GM23338 (cell line): ENCODE data around the gene DIAPH3. TPM values are rescaled to one million over a fixed set of nuclear protein-coding genes. Genes with fewer than 3 reads are reported as not detected.

ENCODE experiments used
- ATAC-seq: fragments of 200-7000 bp; cut with Tn5 transposase; 3 replicates; pipeline ENCODE4 v1.9.1; 2020
- DNase-seq: peaks from one replicate; pipeline ENCODE4 v3.0.0-alpha.2; 2015; ENCODE audit warnings: low spot score
- H2AFZ ChIP-seq: fragments of 200-600 bp; sonication (generic); 2 replicates; pipeline ENCODE4 v1.8.0; 2016; ENCODE audit warnings: antibody characterized with exemption, mild to moderate bottlenecking, moderate library complexity
- H3F3A ChIP-seq: fragments of 200-600 bp; sonication (generic); replicated peaks from 2 replicates; pipeline ENCODE4 v1.8.0; 2017; ENCODE audit warnings: antibody characterized with exemption, mixed run types, low read depth
- H3K27ac ChIP-seq: fragments of 200-600 bp; sonication (generic); 2 replicates; pipeline ENCODE4 v1.6.1; 2016; ENCODE audit warnings: low read depth
- H3K27me3 ChIP-seq: fragments of 200-600 bp; sonication (generic); 2 replicates; pipeline ENCODE4 v1.8.0; 2016; ENCODE audit warnings: mild to moderate bottlenecking, mixed run types, moderate library complexity; ENCODE audit not compliant: insufficient read depth
- H3K36me3 ChIP-seq: fragments of 200-600 bp; sonication (generic); 2 replicates; pipeline ENCODE4 v1.8.0; 2016; ENCODE audit warnings: mild to moderate bottlenecking; ENCODE audit not compliant: insufficient read depth
- H3K4me1 ChIP-seq: fragments of 200-600 bp; sonication (generic); 2 replicates; pipeline ENCODE4 v1.8.0; 2016; ENCODE audit warnings: mild to moderate bottlenecking, moderate library complexity; ENCODE audit not compliant: insufficient read depth
- H3K4me2 ChIP-seq: fragments of 200-600 bp; sonication (generic); 2 replicates; pipeline ENCODE4 v1.7.1; 2017; ENCODE audit warnings: mixed run types
- H3K4me3 ChIP-seq: fragments of 200-600 bp; sonication (generic); 2 replicates; pipeline ENCODE4 v1.6.1; 2016; ENCODE audit warnings: mixed run types
- H3K79me2 ChIP-seq: fragments of 200-600 bp; sonication (generic); replicated peaks from 2 replicates; pipeline ENCODE4 v1.8.0; 2017; ENCODE audit warnings: mild to moderate bottlenecking; ENCODE audit not compliant: insufficient read depth
- H3K9me2 ChIP-seq: fragments of 200-600 bp; sonication (generic); 2 replicates; pipeline ENCODE4 v1.8.0; 2017; ENCODE audit not compliant: insufficient read depth
- H4K20me1 ChIP-seq: fragments of 200-600 bp; sonication (generic); replicated peaks from 2 replicates; pipeline ENCODE4 v1.8.0; 2017; ENCODE audit warnings: mild to moderate bottlenecking; ENCODE audit not compliant: insufficient read depth
- H3K27ac Mint-ChIP-seq: 2 replicates; pipeline ENCODE4 v1.8.0; 2020; ENCODE audit warnings: inconsistent platforms, mild to moderate bottlenecking, moderate library complexity, mixed read lengths
- H3K27me3 Mint-ChIP-seq: 3 replicates; pipeline ENCODE4 v1.8.0; 2022; ENCODE audit warnings: low read depth, mild to moderate bottlenecking, moderate library complexity, mixed read lengths, inconsistent platforms; ENCODE audit not compliant: insufficient read depth, poor library complexity
- H3K36me3 Mint-ChIP-seq: 3 replicates; pipeline ENCODE4 v1.8.0; 2021; ENCODE audit warnings: low read depth, mild to moderate bottlenecking, inconsistent platforms, moderate library complexity, mixed read lengths
- H3K4me1 Mint-ChIP-seq: 3 replicates; pipeline ENCODE4 v1.8.0; 2020; ENCODE audit warnings: mild to moderate bottlenecking, inconsistent platforms, mixed read lengths
- H3K4me3 Mint-ChIP-seq: 3 replicates; pipeline ENCODE4 v1.8.0; 2021; ENCODE audit warnings: moderate library complexity, mild to moderate bottlenecking, inconsistent platforms, mixed read lengths
- H3K9me3 Mint-ChIP-seq: 3 replicates; pipeline ENCODE4 v1.8.0; 2020; ENCODE audit warnings: moderate library complexity, mild to moderate bottlenecking, inconsistent platforms, mixed read lengths
- CREB1 ChIP-seq: fragments of 250-450 bp; sonication (Bioruptor Pico); IDR thresholded peaks from 2 replicates; pipeline ENCODE4 v1.5.0; 2020; ENCODE audit warnings: low read depth, mild to moderate bottlenecking, moderate library complexity
- EZH2 ChIP-seq: fragments of 200-600 bp; sonication (generic); IDR thresholded peaks from one replicate; pipeline ENCODE4 v1.8.0; 2017; ENCODE audit warnings: antibody characterized with exemption, mild to moderate bottlenecking, low read depth; ENCODE audit not compliant: unreplicated experiment
- JUNB ChIP-seq: IDR thresholded peaks from one replicate; pipeline ENCODE4 v1.6.1; 2016; ENCODE audit warnings: antibody characterized with exemption; ENCODE audit not compliant: unreplicated experiment
- NANOG ChIP-seq: IDR thresholded peaks from 2 replicates; pipeline ENCODE4 v1.6.1; 2016; ENCODE audit warnings: antibody characterized with exemption, borderline replicate concordance
- ZNF114 ChIP-seq: fragments of 250-450 bp; sonication (Bioruptor Pico); IDR thresholded peaks from 2 replicates; pipeline ENCODE4 v1.5.0; 2020; ENCODE audit warnings: mild to moderate bottlenecking, moderate library complexity
- polyA plus RNA-seq: library from polyadenylated mRNA; unstranded; fragments of >200 nt; fragmentation: Nextera tagmentation; extraction: Ambion mirVana; gene quantifications from 2 replicates; pipeline ENCODE4 v1.2.1, GENCODE V29; 2016
- total RNA-seq: library from RNA; depleted of rRNA; stranded (reverse); fragments of >200 nt; shearing (Covaris generic); gene quantifications from 2 replicates; pipeline ENCODE4 v1.2.3, GENCODE V29; 2014
- TF ChIP-seq, protein P1 (sequence below): fragments of 250-450 bp; sonication (Bioruptor Pico); IDR thresholded peaks from 2 replicates; pipeline ENCODE4 v1.5.0; 2020; ENCODE audit warnings: mild to moderate bottlenecking, moderate library complexity
- TF ChIP-seq, protein P2 (sequence below): IDR thresholded peaks from 2 replicates; pipeline ENCODE4 v1.6.1; 2016; ENCODE audit warnings: antibody characterized with exemption

DIAPH3 gene
- total and polyA plus RNA-seq, 2 experiments from 2014 or later, result 23.4 to 30.2 TPM

DNA sequence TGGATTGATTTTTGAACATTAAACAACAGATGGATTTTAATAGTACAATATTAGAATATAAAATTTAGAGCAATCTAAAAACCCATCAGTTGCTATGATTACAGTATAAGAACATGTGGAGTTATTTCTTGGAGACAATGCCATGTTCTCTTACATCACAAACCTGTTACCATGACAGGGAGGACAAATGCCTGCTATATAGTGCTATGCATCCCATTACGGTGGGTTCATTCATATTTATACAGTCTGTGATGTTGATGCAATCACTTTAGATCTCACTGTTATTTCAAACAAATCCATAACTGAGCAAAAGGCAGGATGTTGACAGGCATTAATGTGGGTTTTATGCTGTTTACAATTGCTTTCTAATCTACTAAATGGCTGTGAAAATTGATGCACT, 467.5 kb downstream of the DIAPH3 start (continued):
- TF ChIP-seq, protein P1, sequence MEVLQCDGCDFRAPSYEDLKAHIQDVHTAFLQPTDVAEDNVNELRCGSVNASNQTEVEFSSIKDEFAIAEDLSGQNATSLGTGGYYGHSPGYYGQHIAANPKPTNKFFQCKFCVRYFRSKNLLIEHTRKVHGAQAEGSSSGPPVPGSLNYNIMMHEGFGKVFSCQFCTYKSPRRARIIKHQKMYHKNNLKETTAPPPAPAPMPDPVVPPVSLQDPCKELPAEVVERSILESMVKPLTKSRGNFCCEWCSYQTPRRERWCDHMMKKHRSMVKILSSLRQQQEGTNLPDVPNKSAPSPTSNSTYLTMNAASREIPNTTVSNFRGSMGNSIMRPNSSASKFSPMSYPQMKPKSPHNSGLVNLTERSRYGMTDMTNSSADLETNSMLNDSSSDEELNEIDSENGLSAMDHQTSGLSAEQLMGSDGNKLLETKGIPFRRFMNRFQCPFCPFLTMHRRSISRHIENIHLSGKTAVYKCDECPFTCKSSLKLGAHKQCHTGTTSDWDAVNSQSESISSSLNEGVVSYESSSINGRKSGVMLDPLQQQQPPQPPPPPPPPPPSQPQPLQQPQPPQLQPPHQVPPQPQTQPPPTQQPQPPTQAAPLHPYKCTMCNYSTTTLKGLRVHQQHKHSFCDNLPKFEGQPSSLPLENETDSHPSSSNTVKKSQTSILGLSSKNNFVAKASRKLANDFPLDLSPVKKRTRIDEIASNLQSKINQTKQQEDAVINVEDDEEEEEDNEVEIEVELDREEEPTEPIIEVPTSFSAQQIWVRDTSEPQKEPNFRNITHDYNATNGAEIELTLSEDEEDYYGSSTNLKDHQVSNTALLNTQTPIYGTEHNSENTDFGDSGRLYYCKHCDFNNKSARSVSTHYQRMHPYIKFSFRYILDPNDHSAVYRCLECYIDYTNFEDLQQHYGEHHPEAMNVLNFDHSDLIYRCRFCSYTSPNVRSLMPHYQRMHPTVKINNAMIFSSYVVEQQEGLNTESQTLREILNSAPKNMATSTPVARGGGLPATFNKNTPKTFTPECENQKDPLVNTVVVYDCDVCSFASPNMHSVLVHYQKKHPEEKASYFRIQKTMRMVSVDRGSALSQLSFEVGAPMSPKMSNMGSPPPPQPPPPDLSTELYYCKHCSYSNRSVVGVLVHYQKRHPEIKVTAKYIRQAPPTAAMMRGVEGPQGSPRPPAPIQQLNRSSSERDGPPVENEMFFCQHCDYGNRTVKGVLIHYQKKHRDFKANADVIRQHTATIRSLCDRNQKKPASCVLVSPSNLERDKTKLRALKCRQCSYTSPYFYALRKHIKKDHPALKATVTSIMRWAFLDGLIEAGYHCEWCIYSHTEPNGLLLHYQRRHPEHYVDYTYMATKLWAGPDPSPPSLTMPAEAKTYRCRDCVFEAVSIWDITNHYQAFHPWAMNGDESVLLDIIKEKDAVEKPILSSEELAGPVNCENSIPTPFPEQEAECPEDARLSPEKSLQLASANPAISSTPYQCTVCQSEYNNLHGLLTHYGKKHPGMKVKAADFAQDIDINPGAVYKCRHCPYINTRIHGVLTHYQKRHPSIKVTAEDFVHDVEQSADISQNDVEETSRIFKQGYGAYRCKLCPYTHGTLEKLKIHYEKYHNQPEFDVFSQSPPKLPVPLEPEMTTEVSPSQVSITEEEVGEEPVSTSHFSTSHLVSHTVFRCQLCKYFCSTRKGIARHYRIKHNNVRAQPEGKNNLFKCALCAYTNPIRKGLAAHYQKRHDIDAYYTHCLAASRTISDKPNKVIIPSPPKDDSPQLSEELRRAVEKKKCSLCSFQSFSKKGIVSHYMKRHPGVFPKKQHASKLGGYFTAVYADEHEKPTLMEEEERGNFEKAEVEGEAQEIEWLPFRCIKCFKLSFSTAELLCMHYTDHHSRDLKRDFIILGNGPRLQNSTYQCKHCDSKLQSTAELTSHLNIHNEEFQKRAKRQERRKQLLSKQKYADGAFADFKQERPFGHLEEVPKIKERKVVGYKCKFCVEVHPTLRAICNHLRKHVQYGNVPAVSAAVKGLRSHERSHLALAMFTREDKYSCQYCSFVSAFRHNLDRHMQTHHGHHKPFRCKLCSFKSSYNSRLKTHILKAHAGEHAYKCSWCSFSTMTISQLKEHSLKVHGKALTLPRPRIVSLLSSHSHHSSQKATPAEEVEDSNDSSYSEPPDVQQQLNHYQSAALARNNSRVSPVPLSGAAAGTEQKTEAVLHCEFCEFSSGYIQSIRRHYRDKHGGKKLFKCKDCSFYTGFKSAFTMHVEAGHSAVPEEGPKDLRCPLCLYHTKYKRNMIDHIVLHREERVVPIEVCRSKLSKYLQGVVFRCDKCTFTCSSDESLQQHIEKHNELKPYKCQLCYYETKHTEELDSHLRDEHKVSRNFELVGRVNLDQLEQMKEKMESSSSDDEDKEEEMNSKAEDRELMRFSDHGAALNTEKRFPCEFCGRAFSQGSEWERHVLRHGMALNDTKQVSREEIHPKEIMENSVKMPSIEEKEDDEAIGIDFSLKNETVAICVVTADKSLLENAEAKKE (CRISPR knock-in tag), result no peak
- TF ChIP-seq, protein P2, sequence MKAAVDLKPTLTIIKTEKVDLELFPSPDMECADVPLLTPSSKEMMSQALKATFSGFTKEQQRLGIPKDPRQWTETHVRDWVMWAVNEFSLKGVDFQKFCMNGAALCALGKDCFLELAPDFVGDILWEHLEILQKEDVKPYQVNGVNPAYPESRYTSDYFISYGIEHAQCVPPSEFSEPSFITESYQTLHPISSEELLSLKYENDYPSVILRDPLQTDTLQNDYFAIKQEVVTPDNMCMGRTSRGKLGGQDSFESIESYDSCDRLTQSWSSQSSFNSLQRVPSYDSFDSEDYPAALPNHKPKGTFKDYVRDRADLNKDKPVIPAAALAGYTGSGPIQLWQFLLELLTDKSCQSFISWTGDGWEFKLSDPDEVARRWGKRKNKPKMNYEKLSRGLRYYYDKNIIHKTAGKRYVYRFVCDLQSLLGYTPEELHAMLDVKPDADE, result no peak
- no peak for TF ChIP-seq JUNB

DNA sequence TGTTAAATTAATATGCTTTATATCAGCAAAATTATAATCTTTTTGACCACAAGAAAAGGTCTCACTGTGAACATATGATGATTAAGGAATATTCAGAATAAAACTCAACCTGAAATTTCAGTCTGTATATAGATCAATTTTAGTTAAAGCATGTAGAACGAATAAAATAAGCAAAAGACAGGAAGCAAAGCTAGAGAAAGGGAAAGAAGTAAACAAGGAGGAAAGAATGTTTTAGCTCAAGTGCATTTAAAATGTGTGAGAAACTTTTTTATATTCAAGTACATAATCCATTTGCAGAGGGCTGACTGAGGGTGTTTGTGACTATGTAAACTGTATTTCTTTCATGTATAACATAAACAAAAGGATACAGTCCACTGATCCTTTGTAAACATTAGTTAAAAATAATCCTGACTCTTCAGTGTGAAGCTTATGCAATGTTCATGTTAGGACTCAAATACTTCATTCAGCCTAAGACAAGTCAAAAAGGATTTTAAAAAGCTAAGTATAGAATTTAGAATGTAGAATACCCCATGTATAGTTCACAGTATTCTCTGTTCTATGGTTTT, 472.1 kb downstream of the DIAPH3 start:
- peak overlapping the region; percentile 3; the same call in 1 of the 2 replicates for H3K27ac Mint-ChIP-seq
- TF ChIP-seq NANOG (no peak), EZH2 (no peak), CREB1 (CRISPR knock-in tag) (no peak), ZNF114 (CRISPR knock-in tag) (no peak)
- TF ChIP-seq, protein P1 (CRISPR knock-in tag), result no peak

More for the DNA sequence above, 472.1 kb downstream of the DIAPH3 start:
- Mint-ChIP-seq H3K27me3 (peaks cover 2% of the 10 kb centered on the region), H3K4me1 (peaks cover 33% of the 10 kb centered on the region), H3K4me3 (no peak overlapping the region), H3K36me3 (no peaks in the 10 kb centered on the region), H3K9me3 (no peaks in the 10 kb centered on the region)
- Histone ChIP-seq H3K27ac (no peak overlapping the region), H3K9me2 (no peaks in the 10 kb centered on the region), H3K4me2 (no peak overlapping the region), H2AFZ (no peak overlapping the region), H4K20me1 (no peaks in the 10 kb centered on the region), H3F3A (no peaks in the 10 kb centered on the region), H3K79me2 (no peaks in the 10 kb centered on the region), H3K27me3 (no peaks in the 10 kb centered on the region), H3K4me1 (peaks cover 31% of the 10 kb centered on the region), H3K36me3 (no peaks in the 10 kb centered on the region), H3K4me3 (no peak overlapping the region)
- DNase-seq, result no peak
- ATAC-seq, result no peak
